Ishikawa (cell line): ENCODE data around the gene MTX1.

Experiments
- CEBPB ChIP-seq: IDR thresholded peaks from 2 replicates; pipeline ENCODE4 v1.6.1; 2012
- CREB1 ChIP-seq: IDR thresholded peaks from 2 replicates; pipeline ENCODE4 v1.6.1; 2012; ENCODE audit warnings: low read depth
- EGR1 ChIP-seq: IDR thresholded peaks from 2 replicates; pipeline ENCODE4 v1.6.1; 2012
- EP300 ChIP-seq: IDR thresholded peaks from 2 replicates; pipeline ENCODE4 v1.6.1; 2012; ENCODE audit warnings: borderline replicate concordance
- FOXM1 ChIP-seq: IDR thresholded peaks from 2 replicates; pipeline ENCODE4 v1.6.1; 2012; ENCODE audit warnings: low read depth, borderline replicate concordance
- MAX ChIP-seq: IDR thresholded peaks from 2 replicates; pipeline ENCODE4 v1.6.1; 2012
- NFIC ChIP-seq: IDR thresholded peaks from 2 replicates; pipeline ENCODE4 v1.6.1; 2012
- RAD21 ChIP-seq: IDR thresholded peaks from 2 replicates; pipeline ENCODE4 v1.6.1; 2012; ENCODE audit warnings: low read depth
- REST ChIP-seq: IDR thresholded peaks from 2 replicates; pipeline ENCODE4 v1.6.1; 2012; ENCODE audit warnings: low read depth, mild to moderate bottlenecking
- TAF1 ChIP-seq: IDR thresholded peaks from 2 replicates; pipeline ENCODE4 v1.6.1; 2012; ENCODE audit warnings: low read depth, mild to moderate bottlenecking
- USF1 ChIP-seq: IDR thresholded peaks from 2 replicates; pipeline ENCODE4 v1.6.1; 2012
- YY1 ChIP-seq: IDR thresholded peaks from 2 replicates; pipeline ENCODE4 v1.6.1; 2012; ENCODE audit warnings: low read depth
- ZBTB7A ChIP-seq: IDR thresholded peaks from 2 replicates; pipeline ENCODE4 v1.6.1; 2012; ENCODE audit warnings: low read depth

GRCh38 chr1:155197901-155198546 is 10.5 kb upstream of the MTX1 start:
- TF ChIP-seq ZBTB7A (no peak), USF1 (no peak), FOXM1 (no peak), EP300 (no peak), YY1 (no peak), REST (no peak), TAF1 (no peak), MAX (no peak), CREB1 (no peak), EGR1 (no peak), CEBPB (no peak), RAD21 (no peak), NFIC (no peak)
